HUES48 (cell line): ENCODE measurements around the gene OR14I1.

Experiments used
- H3K27ac ChIP-seq: one replicate; pipeline ENCODE4 v1.7.0; 2013; ENCODE audit warnings: low read depth, low read length, inconsistent platforms
- H3K27me3 ChIP-seq: 2 replicates; pipeline ENCODE4 v1.6.1; 2013; ENCODE audit warnings: mild to moderate bottlenecking, low read length; ENCODE audit not compliant: control insufficient read depth, insufficient read depth
- H3K36me3 ChIP-seq: 2 replicates; pipeline ENCODE4 v1.6.1; 2013; ENCODE audit warnings: low read length; ENCODE audit not compliant: control insufficient read depth, insufficient read depth
- H3K4me1 ChIP-seq: 2 replicates; pipeline ENCODE4 v1.6.1; 2013; ENCODE audit warnings: mild to moderate bottlenecking, low read length; ENCODE audit not compliant: control insufficient read depth, insufficient read depth
- H3K4me3 ChIP-seq: 2 replicates; pipeline ENCODE4 v1.5.1; 2013; ENCODE audit warnings: mild to moderate bottlenecking, low read depth, low read length
- H3K9ac ChIP-seq: 2 replicates; pipeline ENCODE4 v1.6.1; 2013; ENCODE audit warnings: mild to moderate bottlenecking, low read depth, low read length, moderate library complexity
- H3K9me3 ChIP-seq: 2 replicates; pipeline ENCODE4 v1.6.1; 2013; ENCODE audit warnings: low read length; ENCODE audit not compliant: control insufficient read depth, insufficient read depth

OR14I1 gene

DNA sequence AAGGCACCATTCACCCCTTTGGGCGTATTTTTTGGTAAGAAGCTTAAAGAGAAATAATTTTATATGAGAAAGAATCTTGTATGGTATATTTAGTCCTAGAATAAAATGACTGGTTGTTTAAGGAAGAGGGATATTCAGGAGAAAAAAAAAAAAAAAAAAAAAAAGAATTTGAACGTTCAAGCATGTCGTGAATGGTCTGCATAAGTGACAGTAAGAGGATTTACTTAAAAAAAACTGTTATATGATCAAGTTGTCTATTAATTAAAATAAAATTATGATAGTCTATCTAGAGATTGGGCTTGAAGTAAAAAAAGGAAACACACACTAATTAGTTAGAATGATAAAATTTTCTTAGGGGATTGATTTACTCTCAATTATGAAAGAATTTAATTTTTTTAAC, 11.7 kb upstream of the OR14I1 start:
- Histone ChIP-seq H3K9ac (no peak overlapping the region), H3K4me3 (no peak overlapping the region), H3K36me3 (no peaks in the 10 kb centered on the region), H3K9me3 (peaks cover 93% of the 10 kb centered on the region), H3K4me1 (no peaks in the 10 kb centered on the region), H3K27ac (no peak overlapping the region), H3K27me3 (no peaks in the 10 kb centered on the region)

DNA sequence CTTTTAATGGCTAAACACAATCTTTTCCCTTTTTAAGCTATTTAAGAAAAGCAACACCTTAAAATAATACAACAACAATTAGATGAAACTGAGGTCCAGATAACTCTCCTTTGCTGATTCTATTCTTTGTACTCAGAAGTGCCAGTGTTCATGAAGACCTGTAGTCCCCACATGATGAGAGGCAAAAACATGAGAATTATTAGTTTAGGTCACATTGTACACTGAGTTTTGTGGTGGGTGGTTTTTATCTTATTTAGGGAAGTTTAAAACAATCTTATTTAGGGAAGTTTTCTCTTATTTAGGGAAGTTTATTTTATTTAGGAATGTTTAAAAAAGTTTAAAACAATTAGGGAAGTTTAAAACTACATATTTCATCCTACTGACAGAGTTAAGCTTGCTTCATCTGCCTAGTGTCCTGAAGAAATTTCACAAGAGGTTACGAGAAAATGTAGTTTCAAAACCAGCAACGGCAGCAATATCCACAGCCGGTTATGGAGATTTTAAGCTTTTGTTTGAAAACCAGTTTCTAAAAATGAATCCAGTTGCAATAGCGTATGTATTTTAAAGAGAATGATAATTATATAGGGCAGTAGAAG, 7.8 kb upstream of the OR14I1 start:
- H3K9me3 ChIP-seq = peaks cover 97% of the 10 kb centered on the region
- H3K27me3 ChIP-seq = no peaks in the 10 kb centered on the region
- no peaks in the 10 kb centered on the region for H3K4me1 ChIP-seq
- no peaks in the 10 kb centered on the region for H3K36me3 ChIP-seq
- H3K4me3 ChIP-seq = no peak overlapping the region
- H3K9ac ChIP-seq = no peak overlapping the region
- H3K27ac ChIP-seq = no peak overlapping the region

DNA sequence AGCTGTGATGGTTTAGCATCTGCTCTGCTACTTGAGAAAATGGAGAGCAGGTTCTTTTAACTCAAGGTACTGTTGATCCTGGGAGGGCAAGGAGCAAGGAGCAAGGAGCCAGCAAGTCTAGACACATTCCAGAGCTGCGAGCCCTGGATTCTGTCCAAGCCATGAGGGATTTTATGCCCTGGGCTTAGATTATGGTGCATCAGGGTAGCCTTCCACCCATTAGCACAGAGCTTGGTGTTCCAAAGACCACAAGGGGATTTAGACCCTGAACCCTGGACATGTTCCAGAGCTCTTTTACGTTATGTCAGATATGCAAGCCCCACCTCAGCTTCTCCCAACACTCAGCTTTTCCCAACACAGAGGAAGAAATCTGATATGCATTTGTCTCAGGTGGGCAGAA, 2.0 kb upstream of the OR14I1 start:
- no peaks in the 10 kb centered on the region for H3K27me3 ChIP-seq
- H3K4me1 ChIP-seq = no peaks in the 10 kb centered on the region
- peaks cover 94% of the 10 kb centered on the region for H3K9me3 ChIP-seq
- no peak overlapping the region for H3K9ac ChIP-seq
- H3K27ac ChIP-seq = no peak overlapping the region
- no peak overlapping the region for H3K4me3 ChIP-seq
- H3K36me3 ChIP-seq = no peaks in the 10 kb centered on the region

DNA sequence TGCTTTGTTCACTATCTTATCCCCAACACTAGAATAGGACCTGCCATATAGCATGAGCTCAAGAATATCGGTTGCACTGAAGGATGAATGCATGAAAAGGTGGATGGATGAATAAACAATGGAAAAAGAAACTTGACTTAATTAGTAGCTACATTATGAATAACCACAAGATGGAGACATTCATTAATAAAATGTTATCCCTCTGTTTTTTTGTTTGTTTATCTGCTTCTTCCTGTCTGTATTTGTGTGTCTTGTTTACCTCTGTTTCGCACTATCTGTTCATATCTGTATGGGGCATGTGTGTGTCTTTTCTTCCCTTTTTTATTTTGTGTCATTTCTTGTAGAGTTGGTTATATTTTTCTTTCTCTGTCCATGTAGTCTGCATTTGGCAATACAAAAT, 1.1 kb upstream of the OR14I1 start:
- H3K9ac ChIP-seq = no peak overlapping the region
- no peaks in the 10 kb centered on the region for H3K4me1 ChIP-seq
- no peaks in the 10 kb centered on the region for H3K36me3 ChIP-seq
- H3K27me3 ChIP-seq = no peaks in the 10 kb centered on the region
- H3K4me3 ChIP-seq = no peak overlapping the region; the same call in 1 of the 2 replicates
- no peak overlapping the region for H3K27ac ChIP-seq
- H3K9me3 ChIP-seq = peaks cover 94% of the 10 kb centered on the region

DNA sequence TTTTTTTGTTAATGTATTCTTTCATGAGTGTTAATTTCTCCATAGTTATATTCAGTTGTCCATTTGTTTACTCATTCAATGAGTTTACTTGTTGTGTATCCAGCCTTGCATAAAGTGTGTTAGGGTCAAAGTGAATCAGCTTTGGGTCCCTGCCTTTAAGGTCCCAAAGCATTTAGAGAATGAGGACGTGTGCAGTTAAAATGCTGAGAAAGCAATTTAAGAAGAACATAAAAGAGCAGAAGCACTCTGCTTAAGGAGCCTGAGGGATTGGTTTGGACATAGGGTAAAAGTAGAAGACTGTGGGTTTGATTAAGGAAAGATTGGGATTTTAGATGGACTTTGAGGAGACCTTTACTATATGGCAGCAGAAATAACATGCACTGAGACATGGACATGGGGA, 3.5 kb downstream of the OR14I1 start:
- Histone ChIP-seq H3K9me3 (peaks cover 87% of the 10 kb centered on the region), H3K27ac (no peak overlapping the region), H3K36me3 (no peaks in the 10 kb centered on the region), H3K27me3 (no peaks in the 10 kb centered on the region), H3K4me3 (no peak overlapping the region), H3K9ac (no peak overlapping the region), H3K4me1 (no peaks in the 10 kb centered on the region)

DNA sequence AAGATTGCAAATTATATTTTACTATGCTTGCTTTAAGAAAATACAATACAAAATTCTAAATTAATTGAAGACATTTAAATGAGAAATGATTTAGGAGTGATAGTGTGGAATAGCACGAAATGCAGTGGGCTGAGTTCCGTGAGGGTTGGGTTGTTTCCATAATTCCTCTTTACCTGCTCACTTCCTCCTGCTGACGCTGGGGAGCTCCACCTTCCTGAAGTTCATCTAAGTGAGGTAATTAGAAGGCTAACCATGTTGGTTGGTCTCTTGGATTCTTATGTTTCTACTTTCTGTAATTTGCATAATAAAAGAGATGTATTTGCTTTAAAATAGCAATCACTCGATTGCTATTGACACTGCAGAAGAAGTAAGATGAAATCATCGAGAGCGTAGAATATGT, 4.7 kb downstream of the OR14I1 start:
- no peak overlapping the region for H3K27ac ChIP-seq
- H3K27me3 ChIP-seq = no peaks in the 10 kb centered on the region
- H3K4me3 ChIP-seq = no peak overlapping the region
- no peak overlapping the region for H3K9ac ChIP-seq
- peaks cover 87% of the 10 kb centered on the region for H3K9me3 ChIP-seq
- H3K4me1 ChIP-seq = no peaks in the 10 kb centered on the region
- H3K36me3 ChIP-seq = no peaks in the 10 kb centered on the region

DNA sequence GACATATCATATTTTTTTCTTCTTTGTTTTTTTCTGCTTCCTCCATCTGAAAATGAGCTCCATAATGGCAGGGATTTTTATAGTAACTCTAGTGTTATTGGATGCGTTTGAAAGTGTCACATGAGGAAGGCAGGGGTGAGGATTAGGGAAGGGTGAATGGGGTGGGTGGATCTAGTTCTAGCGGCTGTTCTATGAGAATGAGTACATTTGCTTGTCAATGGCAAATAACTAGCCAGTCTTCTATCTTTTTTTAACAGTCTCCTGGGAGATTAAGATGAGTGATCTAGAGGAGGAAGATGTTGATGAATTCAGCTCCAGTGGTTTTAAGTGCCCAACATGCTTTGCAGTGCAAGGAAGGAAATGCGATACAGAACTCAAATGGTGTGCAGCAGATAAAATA, 5.8 kb downstream of the OR14I1 start:
- Histone ChIP-seq H3K9me3 (peaks cover 86% of the 10 kb centered on the region), H3K27ac (no peak overlapping the region), H3K9ac (no peak overlapping the region), H3K27me3 (no peaks in the 10 kb centered on the region), H3K36me3 (no peaks in the 10 kb centered on the region), H3K4me1 (no peaks in the 10 kb centered on the region), H3K4me3 (no peak overlapping the region)

DNA sequence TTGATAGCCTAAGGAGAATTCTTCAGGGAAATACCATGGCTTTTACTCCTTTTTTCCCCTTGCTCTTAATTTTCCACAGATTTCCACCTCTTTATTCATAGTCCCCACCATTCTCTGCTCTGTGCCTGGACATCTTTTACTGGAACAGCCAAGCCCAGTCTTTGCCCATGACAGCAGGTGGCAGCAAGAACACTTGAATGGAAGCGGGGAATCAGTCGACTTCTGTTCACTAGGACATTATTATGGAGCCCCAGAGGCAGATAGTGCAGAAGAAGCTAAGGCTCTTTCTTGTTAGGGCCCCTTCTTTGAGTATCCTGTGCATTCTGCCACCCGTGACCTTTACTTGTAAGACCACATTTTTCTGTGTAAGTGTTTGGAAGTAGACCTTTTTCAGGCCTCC, 6.3 kb downstream of the OR14I1 start:
- H3K36me3 ChIP-seq = no peaks in the 10 kb centered on the region
- no peak overlapping the region for H3K4me3 ChIP-seq
- no peaks in the 10 kb centered on the region for H3K4me1 ChIP-seq
- H3K27ac ChIP-seq = no peak overlapping the region
- no peak overlapping the region for H3K9ac ChIP-seq
- H3K27me3 ChIP-seq = no peaks in the 10 kb centered on the region
- peaks cover 86% of the 10 kb centered on the region for H3K9me3 ChIP-seq

DNA sequence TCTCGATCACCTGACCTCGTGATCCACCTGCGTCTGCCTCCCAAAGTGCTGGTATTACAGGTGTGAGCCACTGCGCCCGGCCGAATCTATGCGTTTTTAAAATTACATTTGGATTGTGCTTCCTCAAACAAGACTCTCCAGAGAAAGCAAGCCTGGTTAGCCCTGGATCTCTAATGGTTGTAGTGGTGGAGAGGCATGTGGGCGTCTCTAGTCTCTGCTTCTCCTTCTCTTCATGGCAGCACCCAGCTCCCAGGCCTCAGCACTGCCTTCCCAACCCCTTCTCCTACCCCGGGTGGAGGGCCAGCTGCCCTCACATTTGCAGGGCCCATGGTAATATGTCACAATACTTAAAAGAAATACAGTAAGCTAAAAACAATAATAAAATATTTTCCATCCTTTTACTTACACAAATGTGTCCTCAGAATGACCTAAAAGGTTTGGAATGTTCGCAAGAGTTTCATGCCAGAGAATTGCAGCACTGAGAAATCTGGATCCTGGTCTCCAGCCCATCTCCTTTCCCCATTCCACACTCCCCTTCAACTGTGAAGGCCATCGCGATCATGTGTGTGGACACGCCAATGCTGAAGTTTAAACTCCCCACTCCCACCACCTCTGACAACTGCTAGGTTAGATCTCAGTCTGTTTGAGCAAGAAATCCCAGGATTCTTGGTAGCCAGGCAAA, 7.0 kb downstream of the OR14I1 start:
- Histone ChIP-seq H3K9ac (no peak overlapping the region), H3K27me3 (no peaks in the 10 kb centered on the region), H3K4me3 (no peak overlapping the region), H3K4me1 (no peaks in the 10 kb centered on the region), H3K9me3 (peaks cover 89% of the 10 kb centered on the region), H3K27ac (no peak overlapping the region), H3K36me3 (no peaks in the 10 kb centered on the region)

DNA sequence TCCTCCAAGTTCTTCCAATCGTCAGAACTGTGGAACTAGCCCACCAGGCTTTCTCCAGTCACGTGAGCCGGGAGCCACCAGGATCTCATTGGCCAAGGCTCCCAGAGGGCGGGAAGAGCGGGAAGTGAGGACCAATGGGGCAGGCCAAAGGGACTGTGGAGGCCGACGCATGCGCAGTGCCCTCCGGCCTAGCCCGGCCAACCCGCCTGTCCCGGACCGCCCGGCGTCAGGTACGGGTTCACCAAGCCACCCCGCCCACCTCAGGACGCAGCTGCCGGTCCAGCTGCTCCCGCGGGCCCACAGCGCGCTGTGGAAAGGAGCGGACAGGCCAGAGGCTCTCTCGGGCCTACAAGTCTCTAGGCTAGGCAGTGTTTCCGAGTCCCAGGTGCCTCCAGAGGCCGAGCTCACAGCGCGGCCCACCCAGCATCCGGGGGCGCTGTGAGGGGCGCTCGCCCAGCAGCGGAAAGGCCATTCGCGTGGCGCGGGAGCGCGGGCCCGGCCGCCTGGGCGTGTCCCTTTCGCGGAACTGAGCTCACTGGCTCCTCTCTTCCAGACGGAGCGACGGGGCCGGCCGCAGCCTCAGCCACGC, 10.9 kb downstream of the OR14I1 start:
- H3K9me3 ChIP-seq = peaks cover 92% of the 10 kb centered on the region
- H3K36me3 ChIP-seq = no peaks in the 10 kb centered on the region
- H3K27ac ChIP-seq = no peak overlapping the region
- H3K27me3 ChIP-seq = no peaks in the 10 kb centered on the region
- H3K4me1 ChIP-seq = no peaks in the 10 kb centered on the region
- no peak overlapping the region for H3K9ac ChIP-seq
- H3K4me3 ChIP-seq = no peak overlapping the region

DNA sequence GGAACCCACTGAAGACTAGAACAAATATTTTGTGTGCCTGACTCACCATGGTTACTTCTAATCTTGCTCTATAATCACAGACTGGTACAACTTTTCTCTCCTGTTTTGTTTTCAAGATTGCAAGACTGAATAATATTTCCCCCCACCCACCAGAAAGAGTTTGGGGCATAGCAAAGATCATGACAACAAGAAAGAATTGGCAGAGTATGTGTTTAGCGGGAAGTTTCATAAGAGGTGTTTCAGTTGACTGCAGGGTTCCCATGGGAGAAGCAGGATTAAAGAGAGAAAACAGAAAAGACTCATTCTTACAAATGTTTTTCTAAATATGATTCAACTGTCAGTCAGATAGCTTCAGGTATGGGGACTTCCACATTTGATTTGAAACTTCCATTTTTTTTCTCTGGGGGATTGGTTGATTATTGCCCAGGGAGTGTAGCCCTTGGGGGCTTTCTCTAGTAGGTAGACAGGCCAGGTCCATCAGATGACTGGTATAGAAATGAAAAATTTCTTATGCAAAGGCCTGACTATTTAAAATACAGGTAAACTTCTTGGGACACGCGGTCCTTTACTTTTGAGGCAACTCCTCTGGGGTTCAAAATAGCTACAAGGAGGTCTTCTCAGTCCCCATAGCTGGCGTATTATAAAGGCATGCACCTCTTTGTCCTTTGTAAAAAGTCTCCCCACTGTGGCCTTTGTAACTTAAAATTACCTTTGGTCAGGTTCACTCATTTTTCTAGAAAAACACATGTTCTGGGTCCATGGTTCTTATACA, 13.9 kb downstream of the OR14I1 start:
- Histone ChIP-seq H3K9me3 (peaks cover 85% of the 10 kb centered on the region), H3K9ac (no peak overlapping the region), H3K27ac (no peak overlapping the region)

More for the DNA sequence above, 13.9 kb downstream of the OR14I1 start:
- H3K4me1 ChIP-seq = no peaks in the 10 kb centered on the region
- no peak overlapping the region for H3K4me3 ChIP-seq
- no peaks in the 10 kb centered on the region for H3K36me3 ChIP-seq
- H3K27me3 ChIP-seq = no peaks in the 10 kb centered on the region
